ENCODE data around the gene CDK6. TPM values are rescaled to one million over a fixed set of nuclear protein-coding genes. Genes with fewer than 3 reads are reported as not detected.

The CDK6 gene
- total and polyA plus RNA-seq, 10 of the 15 experiments (the other 5 are each of a cell fraction or from before 2014, with no cell fraction given), result 8.0 to 118 (median 45.8) TPM

DNA sequence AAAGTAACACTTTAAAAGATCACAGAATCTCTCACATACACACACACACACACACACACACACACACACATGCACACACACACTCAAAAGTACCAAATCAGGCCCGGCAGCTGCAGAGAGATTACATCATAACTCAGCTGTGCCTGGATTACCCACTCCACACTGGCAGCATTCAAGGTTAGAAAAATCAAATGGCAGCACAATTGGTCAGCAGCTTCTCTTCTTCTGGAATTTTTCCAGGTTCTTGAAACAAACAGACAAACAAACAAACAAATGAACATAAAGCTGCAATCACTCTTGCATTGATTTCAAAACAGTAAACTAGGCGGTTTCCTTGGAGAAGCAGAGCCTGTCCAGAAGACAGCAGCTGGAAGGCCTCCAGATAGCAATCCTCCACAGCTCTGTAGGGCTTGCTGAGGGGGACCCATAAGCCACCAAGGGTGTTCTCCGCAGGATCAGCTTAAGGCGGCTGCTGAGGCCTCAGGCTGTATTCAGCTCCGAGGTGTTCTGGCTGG is 221.7 kb downstream of the CDK6 start:
- FAIRE-seq, result no peak
- no peaks in the 10 kb centered on the region for H3K79me2 ChIP-seq (ENCODE audit: control insufficient read depth, insufficient read depth, low read length)
- no peak overlapping the region for H3K4me3 ChIP-seq
- intact Hi-C loops (cut with micrococcal nuclease; ENCODE audit: unreplicated experiment), result no loop called here
- H3K9ac ChIP-seq (ENCODE audit: control insufficient read depth, insufficient read depth, low read length), result no peak overlapping the region
- ChIA-PET POLR2A (no interaction called here), CTCF (interaction anchor here (1.2 to 1.9 kb wide), 2 partner anchors 23 to 69 kb away, joined by 3 to 5 read pairs; no protein-coding TSS in a partner anchor), RAD21 (ENCODE audit: unreplicated experiment) (no interaction called here), SMC1A (ENCODE audit: uncharacterized antibody, unreplicated experiment) (interaction anchor here (0.6 kb wide), 1 partner anchor 370 kb away, joined by 4 read pairs; no protein-coding TSS in a partner anchor)
- DNase-seq (ENCODE audit: low read depth, low spot score), result no peak
- no peak overlapping the region for H3K4me2 ChIP-seq (ENCODE audit: control insufficient read depth, insufficient read depth)
- no peaks in the 10 kb centered on the region for H3K4me1 ChIP-seq (ENCODE audit: control insufficient read depth, insufficient read depth, low read length)
- no peaks in the 10 kb centered on the region for H4K20me1 ChIP-seq (ENCODE audit: control insufficient read depth, insufficient read depth)
- in situ Hi-C loops (cut with MboI), result no loop called here
- H3K27ac ChIP-seq (ENCODE audit: control insufficient read depth, insufficient read depth), result no peak overlapping the region
- no peaks in the 10 kb centered on the region for H3K27me3 ChIP-seq (replicated peaks in 1 of 2; ENCODE audit: control insufficient read depth in 2 of 2, insufficient read depth in 2 of 2, low read length in 1 of 2)
- no peaks in the 10 kb centered on the region for H3K9me3 ChIP-seq (replicated peaks; ENCODE audit: control insufficient read depth, insufficient read depth, low read length)
- WGBS (ENCODE audit: insufficient coverage, insufficient replicate concordance, low lambda C conversion rate, missing lambda C conversion rate), result 80% methylated on average over 5 of the region's 5 CpGs
- H3K36me3 ChIP-seq (ENCODE audit: control insufficient read depth in 2 of 2, insufficient read depth in 2 of 2, low read length in 1 of 2), result peaks cover 6 to 12% of the 10 kb centered on the region in 2 experiments; a peak in 3 of 4 replicates
- ATAC-seq, result no peak
- BruUV-seq (replicated peaks), result no TSS peak
- TF ChIP-seq ZNF217 (IDR thresholded peaks at IDR 0.05) (no peak), CHD1 (IDR thresholded peaks at IDR 0.05; ENCODE audit: low read depth, low read length) (no peak), RCOR1 (conservative IDR thresholded peaks at IDR 0.05; ENCODE audit: low read depth, low read length) (no peak), MTA3 (IDR thresholded peaks at IDR 0.05; ENCODE audit: borderline replicate concordance, low read length) (no peak), POLR2A (IDR thresholded peaks at IDR 0.05; ENCODE audit: low read depth, low read length) (no peak), ZBED1 (IDR thresholded peaks at IDR 0.05; ENCODE audit: borderline replicate concordance) (no peak)
- TF ChIP-seq, protein P1, sequence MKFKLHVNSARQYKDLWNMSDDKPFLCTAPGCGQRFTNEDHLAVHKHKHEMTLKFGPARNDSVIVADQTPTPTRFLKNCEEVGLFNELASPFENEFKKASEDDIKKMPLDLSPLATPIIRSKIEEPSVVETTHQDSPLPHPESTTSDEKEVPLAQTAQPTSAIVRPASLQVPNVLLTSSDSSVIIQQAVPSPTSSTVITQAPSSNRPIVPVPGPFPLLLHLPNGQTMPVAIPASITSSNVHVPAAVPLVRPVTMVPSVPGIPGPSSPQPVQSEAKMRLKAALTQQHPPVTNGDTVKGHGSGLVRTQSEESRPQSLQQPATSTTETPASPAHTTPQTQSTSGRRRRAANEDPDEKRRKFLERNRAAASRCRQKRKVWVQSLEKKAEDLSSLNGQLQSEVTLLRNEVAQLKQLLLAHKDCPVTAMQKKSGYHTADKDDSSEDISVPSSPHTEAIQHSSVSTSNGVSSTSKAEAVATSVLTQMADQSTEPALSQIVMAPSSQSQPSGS (IDR thresholded peaks at IDR 0.05; ENCODE audit: low read length), result no peak
- TF ChIP-seq, protein P2, sequence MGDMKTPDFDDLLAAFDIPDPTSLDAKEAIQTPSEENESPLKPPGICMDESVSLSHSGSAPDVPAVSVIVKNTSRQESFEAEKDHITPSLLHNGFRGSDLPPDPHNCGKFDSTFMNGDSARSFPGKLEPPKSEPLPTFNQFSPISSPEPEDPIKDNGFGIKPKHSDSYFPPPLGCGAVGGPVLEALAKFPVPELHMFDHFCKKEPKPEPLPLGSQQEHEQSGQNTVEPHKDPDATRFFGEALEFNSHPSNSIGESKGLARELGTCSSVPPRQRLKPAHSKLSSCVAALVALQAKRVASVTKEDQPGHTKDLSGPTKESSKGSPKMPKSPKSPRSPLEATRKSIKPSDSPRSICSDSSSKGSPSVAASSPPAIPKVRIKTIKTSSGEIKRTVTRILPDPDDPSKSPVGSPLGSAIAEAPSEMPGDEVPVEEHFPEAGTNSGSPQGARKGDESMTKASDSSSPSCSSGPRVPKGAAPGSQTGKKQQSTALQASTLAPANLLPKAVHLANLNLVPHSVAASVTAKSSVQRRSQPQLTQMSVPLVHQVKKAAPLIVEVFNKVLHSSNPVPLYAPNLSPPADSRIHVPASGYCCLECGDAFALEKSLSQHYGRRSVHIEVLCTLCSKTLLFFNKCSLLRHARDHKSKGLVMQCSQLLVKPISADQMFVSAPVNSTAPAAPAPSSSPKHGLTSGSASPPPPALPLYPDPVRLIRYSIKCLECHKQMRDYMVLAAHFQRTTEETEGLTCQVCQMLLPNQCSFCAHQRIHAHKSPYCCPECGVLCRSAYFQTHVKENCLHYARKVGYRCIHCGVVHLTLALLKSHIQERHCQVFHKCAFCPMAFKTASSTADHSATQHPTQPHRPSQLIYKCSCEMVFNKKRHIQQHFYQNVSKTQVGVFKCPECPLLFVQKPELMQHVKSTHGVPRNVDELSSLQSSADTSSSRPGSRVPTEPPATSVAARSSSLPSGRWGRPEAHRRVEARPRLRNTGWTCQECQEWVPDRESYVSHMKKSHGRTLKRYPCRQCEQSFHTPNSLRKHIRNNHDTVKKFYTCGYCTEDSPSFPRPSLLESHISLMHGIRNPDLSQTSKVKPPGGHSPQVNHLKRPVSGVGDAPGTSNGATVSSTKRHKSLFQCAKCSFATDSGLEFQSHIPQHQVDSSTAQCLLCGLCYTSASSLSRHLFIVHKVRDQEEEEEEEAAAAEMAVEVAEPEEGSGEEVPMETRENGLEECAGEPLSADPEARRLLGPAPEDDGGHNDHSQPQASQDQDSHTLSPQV (IDR thresholded peaks at IDR 0.05), result no peak
- H2AFZ ChIP-seq (ENCODE audit: control insufficient read depth, low read depth, low read length), result no peak overlapping the region

All from GM12878 (cell line).